ENCODE results near the gene DOCK1. TPM values are rescaled to one million over a fixed set of nuclear protein-coding genes. Genes with fewer than 3 reads are reported as not detected.

The DOCK1 gene
- total RNA-seq = 10 to 100 TPM; 31.3 to 82.3 (median 44.1) TPM

DNA sequence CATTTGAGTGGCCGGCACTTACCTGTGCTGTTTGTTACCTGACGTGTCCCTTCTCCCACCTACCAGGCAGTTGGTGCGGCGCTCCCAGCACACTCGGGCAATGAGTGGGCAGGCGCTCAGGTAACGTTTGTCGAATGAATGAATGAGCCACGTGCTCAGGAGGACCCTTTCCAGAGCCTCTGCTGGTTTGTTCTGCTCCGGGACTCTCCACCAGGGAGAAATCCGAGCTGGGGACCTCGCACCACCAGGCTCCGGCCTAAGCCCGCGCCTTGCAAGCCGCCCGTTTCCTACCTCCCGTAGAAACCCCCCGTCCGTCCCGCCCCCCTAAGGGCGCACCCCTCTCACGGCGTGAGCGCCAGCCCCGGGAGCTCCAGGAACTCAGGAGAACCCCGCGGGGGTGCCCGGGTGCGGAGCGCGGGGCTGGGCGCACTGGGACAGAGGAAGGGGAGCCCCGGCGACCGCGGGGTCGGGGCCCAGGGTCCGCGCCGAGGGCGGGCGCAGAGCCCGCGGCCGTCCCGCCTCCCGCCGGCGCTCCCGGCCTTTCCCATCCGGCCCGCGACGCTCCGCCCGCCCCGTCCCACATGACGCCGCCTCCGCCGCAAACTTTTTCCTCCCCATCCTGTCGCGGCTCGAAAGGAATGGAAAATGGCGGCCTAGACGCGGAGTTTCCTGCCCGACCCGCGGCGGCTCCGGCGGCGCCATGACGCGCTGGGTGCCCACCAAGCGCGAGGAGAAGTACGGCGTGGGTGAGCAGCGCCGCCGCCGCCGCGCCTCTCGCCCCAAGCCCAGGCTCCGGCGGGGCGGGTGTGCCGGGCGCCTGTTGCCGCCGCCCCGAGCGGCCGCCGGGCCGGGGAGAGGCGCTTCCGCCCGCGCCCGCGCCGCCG, at the start of gene DOCK1:
DOCK1 (plus strand) TSS at position 611 of the 884 bp plus-strand sequence; CDS start at position 701, 90 bp downstream.
- TF ChIP-seq, protein P1, sequence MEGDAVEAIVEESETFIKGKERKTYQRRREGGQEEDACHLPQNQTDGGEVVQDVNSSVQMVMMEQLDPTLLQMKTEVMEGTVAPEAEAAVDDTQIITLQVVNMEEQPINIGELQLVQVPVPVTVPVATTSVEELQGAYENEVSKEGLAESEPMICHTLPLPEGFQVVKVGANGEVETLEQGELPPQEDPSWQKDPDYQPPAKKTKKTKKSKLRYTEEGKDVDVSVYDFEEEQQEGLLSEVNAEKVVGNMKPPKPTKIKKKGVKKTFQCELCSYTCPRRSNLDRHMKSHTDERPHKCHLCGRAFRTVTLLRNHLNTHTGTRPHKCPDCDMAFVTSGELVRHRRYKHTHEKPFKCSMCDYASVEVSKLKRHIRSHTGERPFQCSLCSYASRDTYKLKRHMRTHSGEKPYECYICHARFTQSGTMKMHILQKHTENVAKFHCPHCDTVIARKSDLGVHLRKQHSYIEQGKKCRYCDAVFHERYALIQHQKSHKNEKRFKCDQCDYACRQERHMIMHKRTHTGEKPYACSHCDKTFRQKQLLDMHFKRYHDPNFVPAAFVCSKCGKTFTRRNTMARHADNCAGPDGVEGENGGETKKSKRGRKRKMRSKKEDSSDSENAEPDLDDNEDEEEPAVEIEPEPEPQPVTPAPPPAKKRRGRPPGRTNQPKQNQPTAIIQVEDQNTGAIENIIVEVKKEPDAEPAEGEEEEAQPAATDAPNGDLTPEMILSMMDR (IDR thresholded peaks at IDR 0.05) = no peak
- DNase-seq (ENCODE audit: low spot score) = no peak
- peak; percentile 78 for ATAC-seq (ENCODE audit: low FRiP score)

DNA sequence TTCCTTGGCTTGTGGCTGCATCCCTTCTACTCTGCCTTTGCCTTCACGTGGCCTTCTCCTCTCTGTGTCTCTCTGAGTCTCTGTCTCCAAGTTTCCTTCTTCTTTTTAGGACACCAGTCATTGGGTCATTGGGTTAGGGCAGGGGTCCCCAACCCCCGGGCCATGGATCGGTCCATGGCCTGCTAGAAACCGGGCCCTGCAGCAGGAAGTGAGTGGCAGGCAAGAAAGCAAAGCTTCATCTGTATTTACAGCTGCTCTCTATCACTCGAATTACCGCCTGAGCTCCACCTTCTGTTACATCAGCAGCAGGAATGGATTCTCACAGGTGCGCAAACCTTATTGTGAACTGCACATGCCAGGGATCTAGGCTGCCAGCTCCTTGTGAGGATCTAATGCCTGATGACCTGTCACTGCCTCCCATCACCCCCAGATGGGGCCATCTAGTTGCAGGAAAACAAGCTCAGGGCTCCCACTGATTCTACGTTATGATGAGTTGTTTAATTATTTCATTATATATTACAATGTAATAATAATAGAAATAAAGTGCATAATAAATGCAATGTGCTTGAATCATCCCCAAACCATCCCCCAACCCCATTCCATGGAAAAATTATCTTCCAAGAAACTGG, 47.9 kb upstream of the DOCK1 start:
- TF ChIP-seq, protein P1 (IDR thresholded peaks at IDR 0.05) = no peak
- ATAC-seq (ENCODE audit: low FRiP score) (no peak), DNase-seq (ENCODE audit: low spot score) (no peak)

DNA sequence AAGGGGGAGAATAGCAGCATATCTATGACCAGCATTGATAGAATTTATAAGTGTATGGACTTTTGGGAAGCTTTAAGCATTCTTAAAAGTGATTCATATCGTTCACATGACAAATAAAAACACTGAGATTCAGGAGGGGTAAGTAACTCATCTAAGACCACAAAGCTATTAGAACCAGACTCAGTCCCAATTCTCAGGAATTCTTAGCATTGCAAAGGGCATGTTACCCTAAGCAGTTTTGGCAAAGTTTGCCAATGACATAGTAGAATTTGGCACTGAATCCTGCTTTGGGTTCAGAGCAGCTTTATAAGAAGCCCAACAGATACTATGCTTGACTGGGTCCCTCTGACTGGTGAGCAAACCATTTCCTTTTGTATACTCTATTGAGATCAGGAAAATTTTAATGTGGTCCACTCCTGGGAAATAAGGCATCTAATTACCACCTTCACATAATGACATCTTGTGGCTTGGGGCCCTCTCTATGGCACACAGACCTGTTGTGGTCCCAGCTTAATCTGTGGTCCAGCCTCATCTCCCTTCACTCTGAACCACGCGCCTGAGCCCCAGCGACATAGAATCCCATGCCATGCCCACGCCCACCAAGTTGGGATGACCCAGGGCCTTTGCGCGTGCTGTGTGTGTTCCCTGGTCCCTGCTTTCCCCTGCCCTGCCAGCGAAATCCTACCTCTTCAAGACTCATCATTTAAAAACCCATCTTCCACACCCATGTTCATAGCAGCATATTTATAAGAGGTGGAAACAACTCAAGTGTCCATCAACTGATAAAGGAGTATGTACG, 37.5 kb upstream of the DOCK1 start:
- no peak for ATAC-seq (ENCODE audit: low FRiP score)
- TF ChIP-seq, protein P1 (IDR thresholded peaks at IDR 0.05) = no peak
- DNase-seq (ENCODE audit: low spot score) = no peak

DNA sequence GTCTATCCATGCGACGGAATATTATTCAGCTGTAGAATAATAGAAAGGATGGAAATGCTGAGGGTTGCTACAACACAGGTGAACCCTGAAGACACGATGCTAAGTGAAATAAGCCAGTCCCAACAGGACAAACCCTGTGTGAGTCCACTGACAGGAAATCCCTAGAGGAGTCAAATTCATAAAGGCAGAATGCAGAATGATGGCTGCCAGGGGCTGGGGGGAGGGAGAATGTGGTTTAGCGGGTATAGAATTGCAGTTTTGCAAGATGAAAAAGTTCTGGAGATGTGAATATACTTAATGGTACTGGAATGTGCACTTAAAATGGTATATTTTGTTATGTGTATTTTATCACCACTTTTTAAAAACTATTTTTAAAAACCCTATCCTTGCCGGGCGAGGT, 36.9 kb upstream of the DOCK1 start:
- TF ChIP-seq, protein P1 (IDR thresholded peaks at IDR 0.05) = no peak
- ATAC-seq (ENCODE audit: low FRiP score) = no peak
- DNase-seq (ENCODE audit: low spot score) = no peak

DNA sequence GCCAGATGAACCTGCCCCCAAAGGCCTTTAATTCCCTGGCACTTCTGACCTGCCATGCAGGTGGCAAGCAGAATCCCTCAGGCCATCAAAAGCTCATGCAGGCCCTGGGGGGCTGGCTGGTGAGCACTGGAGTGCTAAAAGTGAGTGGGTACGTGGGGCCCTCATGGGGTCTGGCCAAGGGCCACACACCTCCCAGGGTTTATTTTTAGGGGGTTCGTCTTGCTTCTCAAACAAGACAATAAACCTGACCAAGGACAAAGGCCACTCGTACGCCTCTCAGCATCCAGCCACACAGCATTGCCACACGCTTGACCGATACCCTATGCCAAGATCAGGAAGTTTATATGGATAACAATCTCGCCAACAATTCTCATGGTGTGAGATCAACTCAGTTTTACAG, 33.1 kb upstream of the DOCK1 start:
- TF ChIP-seq, protein P1 (IDR thresholded peaks at IDR 0.05) = no peak
- no peak for ATAC-seq (ENCODE audit: low FRiP score)
- DNase-seq (ENCODE audit: low spot score) = no peak

DNA sequence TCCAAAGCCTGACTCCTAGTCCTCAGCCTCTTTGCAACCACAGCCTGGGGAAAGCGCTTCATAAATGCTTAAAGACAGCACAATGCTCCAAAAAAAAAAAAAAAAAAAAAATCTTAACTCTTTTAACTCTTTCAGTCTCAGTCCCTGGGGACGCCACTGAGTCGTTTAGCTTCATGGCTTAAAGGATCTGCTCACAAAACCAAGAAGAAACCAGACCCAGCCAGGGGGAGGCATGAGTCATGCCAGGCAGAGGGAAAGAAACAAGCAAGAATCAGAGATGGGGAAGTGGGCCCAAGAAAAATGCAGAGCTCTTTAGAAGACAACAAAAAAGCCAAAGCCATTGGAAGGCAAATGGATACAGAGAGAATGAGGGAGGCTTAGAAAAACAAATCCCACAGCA, 32.5 kb upstream of the DOCK1 start:
- TF ChIP-seq, protein P1 (IDR thresholded peaks at IDR 0.05) = no peak
- ATAC-seq (ENCODE audit: low FRiP score) (no peak), DNase-seq (ENCODE audit: low spot score) (no peak)

Data from omental fat pad (tissue), 4 donors.